ENCODE measurements around the gene PRR15L.
"Not testable (repeated sequence)": the region's sequence is repeated elsewhere in the genome, so short reads cannot be mapped to it uniquely, and the experiment has no call there.

PRR15L gene

GRCh38 chr17:47957591-47958490 is at the start of gene PRR15L:
Gene PRR15L (minus strand): TSS chr17:47957883. CDS start chr17:47953234, 4,649 bp downstream.
- no peak for DNase-seq

DNA sequence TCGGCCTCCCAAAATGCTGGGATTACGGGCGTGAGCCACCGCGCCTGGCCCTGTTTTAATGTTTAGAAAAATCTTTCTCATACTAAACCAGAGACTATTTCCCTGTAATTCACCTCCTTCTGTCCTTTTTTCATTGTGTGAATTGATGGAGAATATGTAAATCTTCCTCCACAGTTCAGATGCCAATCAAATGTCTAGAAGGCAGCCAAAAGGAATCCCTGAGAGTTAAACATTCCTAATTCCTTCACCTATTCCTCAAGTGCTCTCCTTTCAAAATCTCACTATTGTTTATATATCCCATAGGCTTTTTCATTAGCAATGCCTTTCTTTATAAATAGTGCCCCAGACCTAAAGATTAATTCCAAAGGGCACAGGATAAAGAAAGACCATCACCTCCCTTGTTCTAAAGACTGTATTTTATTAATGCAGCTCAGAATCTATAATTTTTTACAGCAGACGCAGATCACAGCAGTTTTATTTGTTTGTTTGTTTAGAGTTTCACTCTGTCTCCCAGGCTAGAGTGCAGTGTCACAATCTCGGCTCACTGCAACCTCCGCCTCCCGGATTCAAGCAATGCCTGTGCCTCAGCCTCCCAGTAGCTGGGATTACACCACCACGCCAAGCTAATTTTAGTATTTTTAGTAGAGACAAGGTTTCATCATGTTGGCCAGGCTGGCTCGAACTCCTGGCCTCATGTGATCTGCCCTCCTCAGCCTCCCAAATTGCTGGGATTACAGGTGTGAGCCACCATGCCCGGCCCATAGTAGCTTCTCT is 49.4 kb upstream of the PRR15L start:
- no peak for DNase-seq

GRCh38 chr17:48004983-48005382 is 47.3 kb upstream of the PRR15L start:
- DNase-seq, result no peak

DNA sequence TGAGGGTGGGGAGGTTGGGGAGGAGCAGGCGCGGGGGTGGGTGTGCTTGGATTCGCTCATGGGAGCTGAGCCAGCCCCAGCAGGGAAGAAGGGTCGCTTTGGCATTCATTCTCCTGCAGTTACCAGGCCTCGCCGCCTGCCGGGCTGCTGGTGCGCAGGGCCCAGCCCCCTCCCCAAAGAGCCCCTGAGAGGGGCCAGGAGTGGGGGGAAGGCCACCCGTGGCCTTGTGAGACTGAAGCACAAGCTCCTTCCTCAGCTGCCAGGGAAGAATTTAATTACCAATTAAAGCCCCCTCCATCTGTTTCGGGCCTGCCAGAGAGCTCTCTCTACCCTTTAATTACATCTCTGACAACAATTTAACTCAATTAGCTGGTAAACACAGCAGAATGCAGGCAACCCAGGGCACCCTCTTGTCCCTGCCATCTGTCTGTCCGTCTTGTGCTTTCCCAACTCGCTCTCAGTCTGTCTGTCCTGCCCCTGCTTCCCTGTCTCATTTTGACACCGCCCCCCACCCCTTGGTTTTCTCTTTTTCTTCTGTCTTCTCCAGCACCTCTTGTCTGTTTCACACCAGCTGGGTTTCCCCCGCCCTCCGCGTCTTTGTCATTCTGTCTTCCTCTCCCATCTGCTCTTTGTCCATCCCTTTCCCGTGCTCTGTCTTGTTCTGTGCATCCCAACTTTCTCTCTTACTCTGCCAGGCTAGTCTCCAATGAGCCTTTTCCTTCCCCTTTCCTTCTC is 45.9 kb upstream of the PRR15L start:
- DNase-seq, result no peak

DNA sequence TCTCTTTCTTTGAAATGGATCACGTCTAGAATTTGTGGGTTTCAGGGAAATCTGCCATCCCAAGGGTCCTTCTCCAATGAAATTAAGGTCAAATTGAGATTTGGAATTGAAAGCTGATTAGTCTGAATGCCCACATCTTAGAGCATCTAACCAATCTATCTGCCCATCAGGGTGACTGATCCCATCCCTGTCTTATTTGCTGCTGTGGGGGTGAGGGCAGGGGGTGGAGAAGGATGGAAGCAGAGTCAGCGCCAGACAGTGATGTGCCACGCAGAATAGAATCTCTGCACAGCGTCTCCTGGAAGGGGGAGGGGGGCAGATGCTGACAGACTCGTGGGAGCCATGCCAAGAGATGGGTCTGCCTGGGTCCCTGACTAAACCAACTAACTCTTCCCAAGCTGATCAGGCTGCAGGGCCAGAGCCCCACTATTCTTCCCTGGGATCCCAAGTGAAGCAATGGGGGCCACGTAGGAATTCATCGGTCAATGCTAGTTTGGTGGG is 45.3 kb upstream of the PRR15L start:
- DNase-seq, result no peak

DNA sequence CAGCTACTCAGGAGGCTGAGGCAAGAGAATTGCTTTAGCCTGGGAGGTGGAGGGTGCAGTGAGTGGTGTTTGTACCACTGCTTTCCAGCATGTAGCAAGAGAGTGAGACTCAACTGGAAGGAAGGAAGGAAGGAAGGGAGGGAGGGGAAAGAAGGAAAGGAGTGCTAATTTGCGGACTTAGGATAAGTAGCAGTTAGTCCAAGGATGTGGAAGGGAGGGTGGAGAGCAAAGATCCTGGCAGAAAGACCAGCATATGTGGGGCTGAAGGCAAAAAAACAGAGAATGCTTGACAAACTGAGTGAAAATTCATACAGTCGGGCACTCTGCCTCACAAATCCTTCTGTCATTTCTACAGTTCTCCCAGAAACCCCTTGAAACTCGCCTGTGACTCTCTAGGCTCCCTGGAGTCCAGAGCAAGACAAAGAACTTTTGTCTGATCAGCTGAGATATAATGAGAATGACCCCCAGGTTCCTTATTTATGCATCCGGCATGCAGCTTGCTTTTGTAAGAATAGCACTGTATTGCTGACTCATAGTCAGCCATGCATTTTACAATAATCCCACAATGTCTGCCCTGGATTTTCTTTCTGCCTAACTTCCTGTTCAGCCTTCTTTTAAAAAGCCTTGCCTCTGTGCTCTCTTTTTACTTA is 44.7 kb upstream of the PRR15L start:
- no peak for DNase-seq

DNA sequence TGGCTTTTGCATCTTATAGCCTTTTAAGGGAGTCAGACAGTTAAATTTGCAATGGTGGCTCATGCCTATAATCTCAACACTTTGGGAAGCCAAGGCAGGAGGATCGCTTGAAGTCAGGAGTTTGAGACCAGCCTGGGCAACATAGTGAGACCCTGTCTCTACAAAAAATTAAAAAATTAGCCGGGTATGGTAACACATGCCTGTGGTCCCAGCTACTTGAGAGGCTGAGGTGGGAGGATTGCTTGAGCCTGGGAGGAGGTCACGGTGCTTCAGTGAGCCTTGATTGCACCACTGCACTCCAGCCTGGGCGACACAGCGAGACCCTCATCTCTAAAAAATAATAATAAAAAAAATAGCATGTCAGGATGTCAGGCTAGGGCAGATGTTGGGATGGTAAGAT is 44.0 kb upstream of the PRR15L start:
- DNase-seq, result not testable (repeated sequence)

DNA sequence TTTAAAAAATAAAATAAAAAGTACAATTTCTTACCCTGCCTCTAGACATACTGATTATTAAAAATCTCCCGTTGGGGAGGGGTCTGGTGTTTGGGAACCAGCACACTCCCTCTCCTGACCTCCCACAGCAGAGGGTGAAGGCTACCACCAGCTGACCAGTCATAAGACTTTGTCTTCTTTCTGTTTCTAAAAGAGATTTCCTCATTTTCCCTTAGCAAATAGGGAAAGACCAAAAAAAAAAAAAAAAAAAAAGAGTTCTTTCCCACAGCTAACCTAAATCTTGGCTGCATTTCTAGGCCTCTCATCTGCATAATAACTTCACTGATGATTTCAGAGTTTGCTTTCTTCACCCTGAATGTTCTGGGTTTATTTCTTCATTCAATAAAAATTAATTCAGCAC is 43.5 kb upstream of the PRR15L start:
- DNase-seq, result no peak

GRCh38 chr17:47999582-47999981 is 41.9 kb upstream of the PRR15L start:
- no peak for DNase-seq

DNA sequence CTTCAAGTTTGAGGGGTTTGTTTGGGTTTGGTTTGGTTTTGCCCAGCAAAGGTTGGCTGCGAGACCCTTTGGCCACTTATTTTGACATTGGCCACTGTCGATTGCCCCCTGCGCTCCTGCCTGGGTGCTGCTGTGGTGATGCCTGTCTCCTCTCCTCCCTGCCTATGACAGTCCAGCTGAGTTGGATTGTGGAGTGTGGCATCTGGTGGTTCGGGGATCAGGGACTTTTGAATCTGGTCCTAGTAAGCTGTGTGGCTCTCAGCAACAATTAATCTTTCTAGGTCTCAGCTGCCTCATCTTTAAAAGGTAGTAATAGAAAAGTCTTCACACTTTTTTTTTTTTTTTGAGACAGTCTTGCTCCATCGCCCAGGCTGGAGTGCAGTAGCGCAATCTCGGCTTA is 40.4 kb upstream of the PRR15L start:
- DNase-seq, result no peak

DNA sequence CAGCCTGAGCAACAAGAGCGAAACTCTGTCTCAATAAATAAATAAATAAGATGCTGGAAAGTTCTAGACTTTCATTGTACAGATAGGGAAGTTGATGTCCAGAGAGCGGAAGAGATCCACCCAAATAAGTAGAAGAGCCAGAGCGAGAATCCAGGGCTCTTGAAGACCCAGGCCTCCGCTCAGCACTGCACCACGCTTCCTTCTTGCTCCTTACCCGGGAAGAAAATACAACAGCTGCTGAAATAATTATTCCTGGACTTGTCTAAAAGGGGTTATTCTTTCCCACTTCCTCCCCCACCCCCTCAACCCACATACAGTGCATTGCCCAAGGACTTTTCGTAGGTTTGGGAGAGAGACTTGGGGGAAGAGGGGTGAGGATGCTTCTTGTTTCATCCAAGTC is 39.9 kb upstream of the PRR15L start:
- no peak for DNase-seq

DNA sequence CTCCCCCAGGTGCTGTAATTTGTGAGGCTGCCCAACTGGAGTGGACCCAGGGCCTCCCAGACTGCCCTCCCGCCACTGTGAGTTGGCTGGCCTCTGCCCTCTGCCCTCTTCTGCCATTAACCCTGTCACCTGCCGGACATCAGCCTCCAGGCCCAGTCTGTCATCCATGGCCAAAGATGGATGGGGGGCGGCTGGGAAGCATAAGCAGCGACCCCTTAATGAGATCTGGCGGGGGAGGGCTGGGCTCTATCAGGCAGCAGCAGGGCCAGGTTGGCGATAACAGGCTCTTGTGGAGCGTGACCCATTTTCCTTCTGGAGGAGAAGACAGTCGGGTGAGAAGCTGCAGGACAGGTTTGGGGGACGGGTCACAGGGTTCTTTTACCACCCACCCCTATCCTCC is 38.5 kb upstream of the PRR15L start:
- no peak for DNase-seq

- no peak for DNase-seq
Measured at GRCh38 chr17:47995241-47995935, 37.7 kb upstream of the PRR15L start.

DNA sequence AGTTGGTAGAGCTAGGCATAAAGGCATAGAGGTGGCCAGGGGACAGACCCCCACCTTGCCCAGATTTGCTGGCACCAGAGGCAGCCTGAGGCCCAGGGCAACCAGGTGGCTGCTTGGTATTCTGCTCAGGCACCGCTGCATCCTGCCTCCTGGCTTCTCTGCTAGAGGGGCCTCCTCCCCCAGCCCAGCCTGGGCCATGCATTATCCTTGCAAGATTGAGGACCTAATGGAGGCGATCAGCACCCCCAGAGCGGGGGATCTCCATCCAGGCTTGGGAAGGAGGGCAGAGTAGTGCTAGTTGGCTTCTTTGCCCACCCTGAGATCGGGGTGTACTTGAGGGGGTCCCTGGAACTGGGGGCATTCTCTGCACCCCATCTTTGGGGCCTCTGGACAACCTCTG is 37.0 kb upstream of the PRR15L start:
- no peak for DNase-seq

- no peak for DNase-seq
Measured at GRCh38 chr17:47993964-47994363, 36.3 kb upstream of the PRR15L start.

DNA sequence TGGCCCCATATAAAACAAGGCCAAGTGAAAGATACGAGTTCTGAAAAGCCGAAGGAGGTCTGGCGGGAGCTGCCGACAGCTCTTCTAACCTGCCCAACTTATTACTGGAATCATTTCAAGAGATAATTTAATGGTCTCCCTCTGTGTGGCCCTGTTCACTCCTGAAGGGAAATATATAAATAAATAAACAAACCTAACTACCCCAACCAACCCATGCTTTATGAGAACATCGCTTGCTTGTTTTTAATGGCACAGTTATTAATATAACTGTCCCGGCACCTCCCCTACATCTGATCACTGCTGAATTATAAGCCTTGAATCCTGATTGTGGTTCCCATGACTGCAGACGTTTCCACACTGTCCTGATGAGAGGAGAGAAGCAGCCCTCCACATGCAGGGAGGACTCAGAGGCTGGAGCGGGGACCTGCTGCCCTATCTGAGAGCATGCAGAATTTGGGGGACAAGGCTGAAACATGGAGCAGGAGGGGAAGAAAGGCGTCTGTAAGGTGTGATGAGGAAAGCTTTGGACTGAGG is 35.4 kb upstream of the PRR15L start:
- DNase-seq, result no peak

DNA sequence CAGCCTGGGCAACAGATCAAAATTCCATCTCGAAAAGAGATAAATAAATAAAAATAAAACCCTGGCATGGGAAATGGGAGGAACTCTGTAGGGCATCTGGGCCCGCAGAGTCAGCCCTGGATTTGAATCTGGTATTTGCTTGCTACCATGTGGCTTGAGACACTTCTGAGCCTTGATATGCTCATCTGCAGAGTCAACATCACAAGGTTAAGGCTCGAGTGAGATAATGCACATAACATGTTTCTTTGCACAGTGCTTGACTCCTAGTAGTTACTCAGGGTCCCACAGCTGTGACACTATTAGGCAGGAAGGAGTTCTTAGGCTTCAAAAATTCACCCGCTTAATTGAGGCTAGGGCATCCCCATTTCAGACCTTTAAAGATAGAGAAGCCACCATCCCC is 34.5 kb upstream of the PRR15L start:
- no peak for DNase-seq

GRCh38 chr17:47990962-47991731 is 33.5 kb upstream of the PRR15L start:
- DNase-seq, result no peak

DNA sequence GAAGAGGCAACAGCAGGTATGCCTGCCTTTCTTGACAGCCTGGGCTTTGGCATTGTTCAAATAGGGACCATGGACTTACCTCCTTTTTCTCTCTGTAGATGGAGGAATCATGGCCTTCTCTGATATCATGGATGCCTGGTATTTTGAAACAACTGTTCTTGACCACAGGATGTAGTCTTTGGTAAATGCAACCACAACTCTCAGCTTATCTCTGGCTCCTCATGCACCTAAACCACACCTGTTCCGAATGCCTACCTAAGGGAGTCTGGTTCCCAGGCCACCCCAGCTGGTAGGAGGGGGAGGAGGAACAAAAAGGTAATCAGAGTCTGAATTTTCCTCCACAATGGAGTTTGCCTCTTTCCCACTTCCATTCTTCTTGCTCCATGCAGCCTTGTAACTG is 32.0 kb upstream of the PRR15L start:
- DNase-seq, result no peak

- no peak for DNase-seq
Measured at GRCh38 chr17:47989159-47989558, 31.5 kb upstream of the PRR15L start.

DNA sequence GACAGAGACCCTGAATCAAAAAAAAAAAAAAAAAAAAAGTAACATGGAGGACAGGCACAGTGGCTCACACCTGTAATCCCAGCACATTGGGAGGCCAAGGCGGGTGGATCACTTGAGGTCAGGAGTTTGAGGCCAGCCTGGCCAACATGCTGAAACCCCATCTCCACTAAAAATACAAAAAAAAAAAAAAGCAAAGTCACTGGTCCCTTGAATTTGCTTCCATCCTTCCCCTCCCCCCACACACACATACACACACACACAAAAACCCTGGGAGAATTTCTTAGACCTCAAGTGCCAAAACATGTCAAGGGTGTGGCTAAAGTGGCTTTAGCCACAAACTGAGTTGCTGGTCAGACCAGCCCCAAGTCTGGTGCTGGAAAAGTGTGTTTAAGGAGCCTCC is 30.8 kb upstream of the PRR15L start:
- DNase-seq, result not testable (repeated sequence)
